IMR-90 (cell line): ENCODE data around the gene ZNF292. TPM values are rescaled to one million over a fixed set of nuclear protein-coding genes. Genes with fewer than 3 reads are reported as not detected.

ENCODE experiments used
- ATAC-seq: fragments of 200-7000 bp; cut with Tn5 transposase; 2 replicates; pipeline ENCODE4 v1.9.1; 2020; ENCODE audit warnings: low read depth, mild to moderate bottlenecking, moderate library complexity
- BruUV-seq: library from RNA; stranded (reverse); fragments of 400-500 nt; replicated peaks from 2 replicates; lab custom pipeline; 2021; lab: Mats Ljungman, UMichigan
- CTCF ChIA-PET: fragments of 300-600 bp; formaldehyde crosslinking; extraction: SDS; loops from one replicate; lab custom pipeline; 2021; ENCODE audit warnings: antibody characterized with exemption; lab: Yijun Ruan, JAX
- POLR2A ChIA-PET: fragments of 300-600 bp; sonication (Branson Sonifier 250); formaldehyde crosslinking; loops from one replicate; lab custom pipeline; 2022; ENCODE audit warnings: antibody characterized with exemption; ENCODE audit not compliant: unreplicated experiment; lab: Charles Lee
- DNase-seq: peaks from one replicate; pipeline ENCODE4 v3.0.0; 2013
- H2AFZ ChIP-seq: replicated peaks from 2 replicates; pipeline ENCODE3; 2013; ENCODE audit warnings: low read length, mild to moderate bottlenecking; ENCODE audit not compliant: poor library complexity
- H2AK5ac ChIP-seq: 2 replicates; pipeline ENCODE4 v1.6.1; 2013; ENCODE audit warnings: low read depth, low read length, inconsistent platforms
- H2AK9ac ChIP-seq: replicated peaks from 2 replicates; pipeline ENCODE3; 2013; ENCODE audit warnings: mild to moderate bottlenecking, low read depth, low read length, moderate library complexity; ENCODE audit not compliant: poor library complexity
- H2BK120ac ChIP-seq: 2 replicates; pipeline ENCODE4 v1.6.1; 2013; ENCODE audit warnings: low read depth, low read length, inconsistent platforms
- H2BK15ac ChIP-seq: 3 replicates; pipeline ENCODE4 v1.6.1; 2013; ENCODE audit warnings: low read depth, low read length, inconsistent platforms
- H2BK20ac ChIP-seq: 2 replicates; pipeline ENCODE4 v1.6.1; 2013; ENCODE audit warnings: low read depth, mild to moderate bottlenecking, inconsistent platforms, low read length, moderate library complexity
- H2BK5ac ChIP-seq: 2 replicates; pipeline ENCODE4 v1.6.1; 2013; ENCODE audit warnings: mild to moderate bottlenecking, low read depth, low read length, inconsistent platforms; ENCODE audit not compliant: poor library complexity, severe bottlenecking
- H3K14ac ChIP-seq: replicated peaks from 2 replicates; pipeline ENCODE4 v1.6.1; 2013; ENCODE audit warnings: low read depth, low read length, inconsistent platforms
- H3K18ac ChIP-seq: 2 replicates; pipeline ENCODE4 v1.6.1; 2013; ENCODE audit warnings: low read depth, low read length, control low read depth
- H3K23ac ChIP-seq: 2 replicates; pipeline ENCODE4 v1.6.1; 2013; ENCODE audit warnings: low read depth, low read length, inconsistent platforms
- H3K27ac ChIP-seq: 2 replicates; pipeline ENCODE4 v1.5.1; 2013; ENCODE audit warnings: mild to moderate bottlenecking, control low read depth, low read length; ENCODE audit not compliant: insufficient read depth
- H3K27me3 ChIP-seq: 2 replicates; pipeline ENCODE4 v1.6.1; 2013; ENCODE audit warnings: low read length; ENCODE audit not compliant: control insufficient read depth, insufficient read depth
- H3K36me3 ChIP-seq: 2 replicates; pipeline ENCODE4 v1.6.1; 2013; ENCODE audit warnings: low read length, mixed read lengths; ENCODE audit not compliant: control insufficient read depth, insufficient read depth
- H3K4ac ChIP-seq: 2 replicates; pipeline ENCODE4 v1.6.1; 2013; ENCODE audit warnings: low read depth, low read length, inconsistent platforms
- H3K4me1 ChIP-seq: 2 replicates; pipeline ENCODE4 v1.6.1; 2013; ENCODE audit warnings: low read length, mixed read lengths; ENCODE audit not compliant: control insufficient read depth, insufficient read depth
- H3K4me2 ChIP-seq: 2 replicates; pipeline ENCODE4 v1.6.1; 2013; ENCODE audit warnings: low read depth, mild to moderate bottlenecking, control low read depth, low read length, moderate library complexity
- H3K4me3 ChIP-seq: 2 replicates; pipeline ENCODE4 v1.5.1; 2013; ENCODE audit warnings: low read depth, mild to moderate bottlenecking, control low read depth, low read length, moderate library complexity; ENCODE audit not compliant: insufficient read depth
- H3K56ac ChIP-seq: 2 replicates; pipeline ENCODE4 v1.6.1; 2013; ENCODE audit warnings: low read length, inconsistent platforms; ENCODE audit not compliant: insufficient read depth; ENCODE audit errors: extremely low read depth
- H3K79me1 ChIP-seq, 2 experiments: 2 replicates each; pipeline ENCODE4 v1.6.1; 2013; ENCODE audit warnings: low read length in 2 of 2, inconsistent platforms in 1 of 2, low read depth in 1 of 2
- H3K9ac ChIP-seq: 2 replicates; pipeline ENCODE4 v1.6.1; 2013; ENCODE audit warnings: low read depth, low read length, control low read depth
- H3K9me1 ChIP-seq: 2 replicates; pipeline ENCODE4 v1.6.1; 2013; ENCODE audit warnings: low read length, inconsistent platforms; ENCODE audit not compliant: insufficient read depth
- H3K9me3 ChIP-seq: 2 replicates; pipeline ENCODE4 v1.6.1; 2013; ENCODE audit warnings: low read length; ENCODE audit not compliant: control insufficient read depth, insufficient read depth
- H4K20me1 ChIP-seq: 2 replicates; pipeline ENCODE4 v1.6.1; 2013; ENCODE audit warnings: low read length, inconsistent platforms; ENCODE audit not compliant: insufficient read depth
- H4K5ac ChIP-seq: 2 replicates; pipeline ENCODE4 v1.6.1; 2013; ENCODE audit warnings: mild to moderate bottlenecking, low read depth, low read length, control low read depth
- H4K8ac ChIP-seq, 2 experiments: 2 replicates each; pipeline ENCODE4 v1.6.1; 2013; ENCODE audit warnings: low read depth in 2 of 2, low read length in 2 of 2, control low read depth in 1 of 2, inconsistent platforms in 1 of 2
- H4K91ac ChIP-seq: 2 replicates; pipeline ENCODE4 v1.6.1; 2013; ENCODE audit warnings: low read depth, low read length, inconsistent platforms; ENCODE audit not compliant: insufficient read depth
- BHLHE40 ChIP-seq: fragments of 150-350 bp; IDR thresholded peaks from 2 replicates; pipeline ENCODE4 v1.6.1; 2016; ENCODE audit warnings: mild to moderate bottlenecking, low read depth, low read length
- MAFK ChIP-seq: IDR thresholded peaks from 2 replicates; pipeline ENCODE4 v1.6.1; 2012; ENCODE audit warnings: low read depth, low read length, improper control_type of control experiment
- MAZ ChIP-seq: IDR thresholded peaks from 2 replicates; pipeline ENCODE4 v1.6.1; 2012; ENCODE audit warnings: low read depth, mild to moderate bottlenecking, low read length, improper control_type of control experiment, moderate library complexity, borderline replicate concordance
- NFE2L2 ChIP-seq: fragments of 150-350 bp; IDR thresholded peaks from 2 replicates; pipeline ENCODE4 v1.6.1; 2016; ENCODE audit warnings: low read depth, mild to moderate bottlenecking, low read length
- POLR2A ChIP-seq: IDR thresholded peaks from 2 replicates; pipeline ENCODE4 v1.6.1; 2012; ENCODE audit warnings: mild to moderate bottlenecking, low read depth, low read length
- RAD21 ChIP-seq: IDR thresholded peaks from 2 replicates; pipeline ENCODE4 v1.6.1; 2012; ENCODE audit warnings: low read length, improper control_type of control experiment
- RCOR1 ChIP-seq: IDR thresholded peaks from 2 replicates; pipeline ENCODE4 v1.6.1; 2012; ENCODE audit warnings: mild to moderate bottlenecking, low read length, improper control_type of control experiment; ENCODE audit not compliant: insufficient replicate concordance
- RFX5 ChIP-seq: IDR thresholded peaks from 2 replicates; pipeline ENCODE4 v1.8.0; 2012; ENCODE audit warnings: low read depth, mild to moderate bottlenecking, low read length, moderate library complexity
- SMC3 ChIP-seq: fragments of 150-350 bp; IDR thresholded peaks from 2 replicates; pipeline ENCODE4 v1.6.1; 2016; ENCODE audit warnings: low read depth, mild to moderate bottlenecking, antibody characterized with exemption, low read length, moderate library complexity
- WGBS, 2 experiments: methylation state at CpG; one replicate each; pipeline versions ENCODE4 v1.1.5 to v1.1.7; 2013; ENCODE audit warnings: missing lambda C conversion rate in 2 of 2; ENCODE audit not compliant: insufficient read length in 1 of 2; ENCODE audit errors: extremely low coverage in 2 of 2; 5-methylcytosine and 5-hydroxymethylcytosine counted together
- dilution Hi-C: fragments of 300-500 bp; cut with HindIII; formaldehyde crosslinking; loops from one replicate; pipeline ENCODE4 v1.14.3; 2018; ENCODE audit warnings: low sequenced_read_pairs; ENCODE audit not compliant: unreplicated experiment
- in situ Hi-C: fragments of 300-500 bp; cut with MboI; formaldehyde crosslinking; loops from 3 replicates; pipeline ENCODE4 v1.14.3; 2019; ENCODE audit warnings: low sequenced_read_pairs, inconsistent platforms, mixed read lengths
- intact Hi-C: fragments of 100-400 bp; cut with micrococcal nuclease; formaldehyde crosslinking; loops from 2 replicates; pipeline ENCODE4 v1.10.0; 2022
- polyA plus RNA-seq, 3 experiments: library from polyadenylated mRNA; depleted of rRNA; stranded (reverse); fragments of >200 nt; gene quantifications; 2 replicates each; pipeline ENCODE4 v1.2.3, GENCODE V29; 2012; ENCODE audit warnings: low replicate concordance in 1 of 3
- total RNA-seq: library from RNA; depleted of rRNA; stranded (reverse); fragments of >200 nt; gene quantifications from 2 replicates; pipeline ENCODE4 v1.2.3, GENCODE V29; 2012
- TF ChIP-seq, protein P1 (sequence below): conservative IDR thresholded peaks from 2 replicates; pipeline ENCODE4 v1.5.1; 2012; ENCODE audit warnings: mild to moderate bottlenecking, low read depth, low read length, improper control_type of control experiment
- TF ChIP-seq, protein P2 (sequence below): fragments of 150-350 bp; IDR thresholded peaks from 2 replicates; pipeline ENCODE4 v1.6.1; 2016; ENCODE audit warnings: low read depth, mild to moderate bottlenecking, low read length, moderate library complexity, borderline replicate concordance

The ZNF292 gene
- total and polyA plus RNA-seq, 2 of the 4 experiments (the other 2 are of a cell fraction): 5.5 to 28.3 TPM

DNA sequence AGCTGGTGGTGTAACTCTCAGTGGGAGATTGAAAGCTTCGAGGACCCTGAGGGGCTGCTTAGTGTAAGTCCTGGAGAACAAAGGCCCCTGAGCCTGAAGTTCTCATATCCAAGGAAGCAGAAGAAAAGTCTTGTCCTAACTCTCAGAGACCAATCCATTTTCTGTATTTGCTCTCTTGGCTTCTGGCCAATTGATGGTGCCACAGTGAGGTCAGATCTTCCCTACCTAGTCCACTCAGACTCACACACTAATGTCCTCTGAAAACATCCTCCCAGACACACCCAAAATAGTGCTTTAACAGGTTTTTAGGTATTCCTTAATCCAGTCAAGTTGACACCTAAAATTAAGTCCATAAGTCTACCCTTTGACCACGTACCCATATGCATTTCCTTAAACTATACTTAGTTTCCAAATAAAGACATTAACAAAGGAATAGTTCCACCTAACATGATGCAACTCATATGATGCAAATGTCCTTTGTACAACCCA is 29.4 kb downstream of the ZNF292 start:
- no peak overlapping the region for H3K9ac ChIP-seq
- in situ Hi-C loops: no loop called here

More for the DNA sequence above, 29.4 kb downstream of the ZNF292 start:
- Histone ChIP-seq H4K91ac (no peak overlapping the region), H2AFZ (no peak overlapping the region), H3K56ac (no peak overlapping the region), H2BK20ac (no peak overlapping the region), H2BK5ac (no peak overlapping the region), H3K4me3 (no peak overlapping the region), H4K20me1 (peaks cover 66% of the 10 kb centered on the region), H2BK15ac (no peak overlapping the region), H3K27me3 (no peaks in the 10 kb centered on the region), H2BK120ac (no peak overlapping the region), H3K18ac (no peak overlapping the region), H3K14ac (no peak overlapping the region), H3K4ac (no peak overlapping the region), H3K23ac (no peak overlapping the region), H3K4me2 (no peak overlapping the region), H3K79me1 (peaks cover 21 to 71% of the 10 kb centered on the region in 2 experiments), H2AK9ac (no peak overlapping the region), H4K5ac (no peak overlapping the region), H2AK5ac (no peak overlapping the region), H3K9me1 (peaks cover 10% of the 10 kb centered on the region; the same call in 1 of the 2 replicates), H3K4me1 (no peaks in the 10 kb centered on the region), H4K8ac (no peak overlapping the region), H3K27ac (no peak overlapping the region), H3K36me3 (peaks cover 15% of the 10 kb centered on the region), H3K9me3 (no peaks in the 10 kb centered on the region)
- DNase-seq: no peak
- no peak for TF ChIP-seq MAFK
- no peak for TF ChIP-seq RFX5
- TF ChIP-seq RCOR1: no peak
- TF ChIP-seq, protein P1, sequence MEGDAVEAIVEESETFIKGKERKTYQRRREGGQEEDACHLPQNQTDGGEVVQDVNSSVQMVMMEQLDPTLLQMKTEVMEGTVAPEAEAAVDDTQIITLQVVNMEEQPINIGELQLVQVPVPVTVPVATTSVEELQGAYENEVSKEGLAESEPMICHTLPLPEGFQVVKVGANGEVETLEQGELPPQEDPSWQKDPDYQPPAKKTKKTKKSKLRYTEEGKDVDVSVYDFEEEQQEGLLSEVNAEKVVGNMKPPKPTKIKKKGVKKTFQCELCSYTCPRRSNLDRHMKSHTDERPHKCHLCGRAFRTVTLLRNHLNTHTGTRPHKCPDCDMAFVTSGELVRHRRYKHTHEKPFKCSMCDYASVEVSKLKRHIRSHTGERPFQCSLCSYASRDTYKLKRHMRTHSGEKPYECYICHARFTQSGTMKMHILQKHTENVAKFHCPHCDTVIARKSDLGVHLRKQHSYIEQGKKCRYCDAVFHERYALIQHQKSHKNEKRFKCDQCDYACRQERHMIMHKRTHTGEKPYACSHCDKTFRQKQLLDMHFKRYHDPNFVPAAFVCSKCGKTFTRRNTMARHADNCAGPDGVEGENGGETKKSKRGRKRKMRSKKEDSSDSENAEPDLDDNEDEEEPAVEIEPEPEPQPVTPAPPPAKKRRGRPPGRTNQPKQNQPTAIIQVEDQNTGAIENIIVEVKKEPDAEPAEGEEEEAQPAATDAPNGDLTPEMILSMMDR: no peak
- TF ChIP-seq SMC3: no peak
- TF ChIP-seq POLR2A: no peak
- TF ChIP-seq RAD21: no peak
- no peak for TF ChIP-seq NFE2L2
- no peak for TF ChIP-seq MAZ
- TF ChIP-seq BHLHE40: no peak
- TF ChIP-seq, protein P2, sequence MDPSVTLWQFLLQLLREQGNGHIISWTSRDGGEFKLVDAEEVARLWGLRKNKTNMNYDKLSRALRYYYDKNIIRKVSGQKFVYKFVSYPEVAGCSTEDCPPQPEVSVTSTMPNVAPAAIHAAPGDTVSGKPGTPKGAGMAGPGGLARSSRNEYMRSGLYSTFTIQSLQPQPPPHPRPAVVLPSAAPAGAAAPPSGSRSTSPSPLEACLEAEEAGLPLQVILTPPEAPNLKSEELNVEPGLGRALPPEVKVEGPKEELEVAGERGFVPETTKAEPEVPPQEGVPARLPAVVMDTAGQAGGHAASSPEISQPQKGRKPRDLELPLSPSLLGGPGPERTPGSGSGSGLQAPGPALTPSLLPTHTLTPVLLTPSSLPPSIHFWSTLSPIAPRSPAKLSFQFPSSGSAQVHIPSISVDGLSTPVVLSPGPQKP: no peak
- CTCF ChIA-PET: no interaction called here
- intact Hi-C loops: no loop called here
- no CpG with 5 or more reads among the region's 2 CpGs for WGBS, 2 experiments
- POLR2A ChIA-PET: no interaction called here
- no peak for ATAC-seq
- dilution Hi-C loops: no loop called here
- BruUV-seq: no TSS peak
